Mammary epithelial cell (primary cell): Measurements from ENCODE around the gene DUSP3.
"Not testable (repeated sequence)": the region's sequence is repeated elsewhere in the genome, so short reads cannot be mapped to it uniquely, and the experiment has no call there.

Source experiments
- CTCF ChIP-seq, 2 donors: IDR thresholded peaks in 1 of 2; conservative IDR thresholded peaks in 1 of 2; 2 replicates each; pipeline ENCODE4 v1.5.1; 2011 to 2012; ENCODE audit warnings: inconsistent platforms in 2 of 2, low read length in 2 of 2, mild to moderate bottlenecking in 2 of 2, control low read depth in 1 of 2, low read depth in 1 of 2; ENCODE audit not compliant: insufficient read depth in 1 of 2; ENCODE audit errors: extremely low read depth in 1 of 2
- EZH2 ChIP-seq: IDR thresholded peaks from 2 replicates; pipeline ENCODE4 v1.6.1; 2012; ENCODE audit warnings: low read length, inconsistent platforms, borderline replicate concordance

DNA sequence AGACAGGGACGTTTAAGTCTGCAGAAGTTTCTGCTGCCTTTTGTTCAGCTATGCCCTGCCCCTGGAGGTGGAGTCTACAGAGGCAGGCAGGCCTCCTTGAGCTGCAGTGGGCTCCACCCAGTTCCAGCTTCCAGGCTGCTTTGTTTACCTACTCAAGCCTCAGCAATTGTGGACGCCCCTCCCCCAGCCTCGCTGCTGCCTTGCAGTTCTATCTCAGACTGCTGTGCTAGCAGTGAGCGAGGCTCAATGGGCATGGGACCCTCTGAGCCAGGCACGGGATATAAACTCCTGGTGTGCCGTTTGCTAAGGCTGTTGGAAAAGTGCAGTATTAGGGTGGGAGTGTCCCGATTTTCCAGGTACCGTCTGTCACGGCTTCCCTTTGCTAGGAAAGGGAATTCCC lies 19.2 kb upstream of the DUSP3 start:
- not testable (repeated sequence) for TF ChIP-seq CTCF (conservative IDR thresholded peaks at IDR 0.05 in 1 of 2, IDR thresholded peaks at IDR 0.05 in 1 of 2; ENCODE audit: extremely low read depth in 1 of 2, insufficient read depth in 1 of 2, low read depth in 1 of 2, low read length in 2 of 2); EZH2
